Measurements from ENCODE around the gene LRRC28. TPM values are rescaled to one million over a fixed set of nuclear protein-coding genes. Genes with fewer than 3 reads are reported as not detected.
A peak's percentile ranks its signal among the peaks of the same experiment; 100 is the strongest.

LRRC28 gene
- total and polyA plus RNA-seq, 9 of the 15 experiments (the other 6 are each of a cell fraction or from before 2014, with no cell fraction given) = 5.5 to 17.4 (median 7.9) TPM

DNA sequence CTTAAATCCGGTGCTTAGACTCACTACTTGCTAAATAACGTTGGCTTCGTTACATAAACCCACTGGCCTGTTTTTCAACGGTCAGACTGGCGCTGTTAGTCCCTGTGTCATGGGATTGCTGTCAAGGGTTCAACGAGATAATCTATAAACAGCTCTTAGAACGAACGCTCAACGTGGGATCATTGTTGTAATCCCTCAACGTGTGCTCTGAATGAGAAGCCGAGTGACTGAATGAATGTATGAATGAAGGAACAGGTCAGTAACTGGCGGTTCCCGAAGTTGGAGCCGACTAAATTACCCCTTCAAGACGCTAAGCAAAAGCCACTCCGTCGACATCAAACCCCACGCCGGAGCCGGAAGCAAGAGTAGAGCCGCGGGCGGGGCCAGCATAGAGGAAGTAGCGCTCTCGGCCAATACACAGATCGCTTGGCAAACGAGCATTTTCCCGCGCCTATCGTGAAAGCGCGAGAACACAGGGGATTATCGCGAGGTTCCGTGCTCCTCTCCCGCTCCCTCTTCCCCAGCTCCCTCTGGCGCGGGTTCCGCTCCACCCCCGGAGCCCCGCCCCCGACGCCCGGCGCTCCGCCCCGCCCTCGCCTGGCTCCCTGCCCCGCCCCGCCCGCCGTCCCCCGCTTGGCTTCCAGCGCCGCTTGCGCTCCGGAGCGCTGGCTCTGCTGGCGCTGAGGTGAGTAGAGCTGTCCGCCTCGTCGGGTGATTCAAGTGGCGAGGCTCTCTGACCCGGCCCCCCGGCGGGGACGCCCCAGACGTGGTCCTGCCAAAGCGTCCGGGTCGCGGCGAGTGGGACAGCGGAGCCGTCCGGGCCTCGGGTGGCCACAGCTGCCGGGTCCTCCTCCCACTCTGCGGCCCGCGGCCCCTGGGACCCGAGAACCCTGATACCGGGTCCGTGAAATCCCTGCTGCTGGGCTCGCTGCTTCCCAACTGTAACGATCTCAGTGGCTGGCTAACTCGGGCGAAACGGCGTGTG is at the start of gene LRRC28 (continued):
- TF ChIP-seq ASH1L (IDR thresholded peaks at IDR 0.05; ENCODE audit: borderline replicate concordance, low read depth, partially characterized antibody) (peak; percentile 75), XRCC5 (IDR thresholded peaks at IDR 0.05; ENCODE audit: low read depth, low read length) (no peak), ZNF589 (CRISPR knock-in tag; IDR thresholded peaks at IDR 0.05; ENCODE audit: low read depth) (no peak), PCBP2 (IDR thresholded peaks at IDR 0.05; ENCODE audit: low read depth, low read length, poor library complexity, severe bottlenecking) (no peak), TCF7 (IDR thresholded peaks at IDR 0.05; ENCODE audit: borderline replicate concordance) (no peak), NR2C1 (IDR thresholded peaks at IDR 0.05) (no peak), NR2C1 (tag; IDR thresholded peaks at IDR 0.05) (0 out of 2 replicates have a peak, but pooled peaks have one; percentile 30), ZNF324 (CRISPR knock-in tag; IDR thresholded peaks at IDR 0.05) (no peak), CEBPG (CRISPR knock-in tag; IDR thresholded peaks at IDR 0.05) (no peak), CEBPG (tag; conservative IDR thresholded peaks at IDR 0.05 in 1 of 2, IDR thresholded peaks at IDR 0.05 in 1 of 2) (no peak), ZKSCAN8 (CRISPR knock-in tag; IDR thresholded peaks at IDR 0.05) (no peak), ZNF408 (CRISPR knock-in tag; IDR thresholded peaks at IDR 0.05; ENCODE audit: low read depth) (no peak), MEF2A (IDR thresholded peaks at IDR 0.05; ENCODE audit: control insufficient read depth, low read depth, low read length) (no peak), POLR2H (tag; IDR thresholded peaks at IDR 0.05; ENCODE audit: low read depth) (peak; percentile 93), KAT7 (CRISPR knock-in tag; IDR thresholded peaks at IDR 0.05; ENCODE audit: borderline replicate concordance) (no peak), MCM5 (IDR thresholded peaks at IDR 0.05; ENCODE audit: low read depth) (no peak), IFI16 (CRISPR knock-in tag; IDR thresholded peaks at IDR 0.05) (no peak), ZFX (CRISPR knock-in tag; IDR thresholded peaks at IDR 0.05) (peak; percentile 71)
- TF ChIP-seq, protein P1, sequence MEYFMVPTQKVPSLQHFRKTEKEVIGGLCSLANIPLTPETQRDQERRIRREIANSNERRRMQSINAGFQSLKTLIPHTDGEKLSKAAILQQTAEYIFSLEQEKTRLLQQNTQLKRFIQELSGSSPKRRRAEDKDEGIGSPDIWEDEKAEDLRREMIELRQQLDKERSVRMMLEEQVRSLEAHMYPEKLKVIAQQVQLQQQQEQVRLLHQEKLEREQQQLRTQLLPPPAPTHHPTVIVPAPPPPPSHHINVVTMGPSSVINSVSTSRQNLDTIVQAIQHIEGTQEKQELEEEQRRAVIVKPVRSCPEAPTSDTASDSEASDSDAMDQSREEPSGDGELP (CRISPR knock-in tag; IDR thresholded peaks at IDR 0.05; ENCODE audit: borderline replicate concordance) = peak; percentile 48; the same call in 1 of the 2 replicates
- TF ChIP-seq, protein P2, sequence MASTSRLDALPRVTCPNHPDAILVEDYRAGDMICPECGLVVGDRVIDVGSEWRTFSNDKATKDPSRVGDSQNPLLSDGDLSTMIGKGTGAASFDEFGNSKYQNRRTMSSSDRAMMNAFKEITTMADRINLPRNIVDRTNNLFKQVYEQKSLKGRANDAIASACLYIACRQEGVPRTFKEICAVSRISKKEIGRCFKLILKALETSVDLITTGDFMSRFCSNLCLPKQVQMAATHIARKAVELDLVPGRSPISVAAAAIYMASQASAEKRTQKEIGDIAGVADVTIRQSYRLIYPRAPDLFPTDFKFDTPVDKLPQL (IDR thresholded peaks at IDR 0.05; ENCODE audit: extremely low read depth, insufficient read length) = no peak
- TF ChIP-seq, protein P3, sequence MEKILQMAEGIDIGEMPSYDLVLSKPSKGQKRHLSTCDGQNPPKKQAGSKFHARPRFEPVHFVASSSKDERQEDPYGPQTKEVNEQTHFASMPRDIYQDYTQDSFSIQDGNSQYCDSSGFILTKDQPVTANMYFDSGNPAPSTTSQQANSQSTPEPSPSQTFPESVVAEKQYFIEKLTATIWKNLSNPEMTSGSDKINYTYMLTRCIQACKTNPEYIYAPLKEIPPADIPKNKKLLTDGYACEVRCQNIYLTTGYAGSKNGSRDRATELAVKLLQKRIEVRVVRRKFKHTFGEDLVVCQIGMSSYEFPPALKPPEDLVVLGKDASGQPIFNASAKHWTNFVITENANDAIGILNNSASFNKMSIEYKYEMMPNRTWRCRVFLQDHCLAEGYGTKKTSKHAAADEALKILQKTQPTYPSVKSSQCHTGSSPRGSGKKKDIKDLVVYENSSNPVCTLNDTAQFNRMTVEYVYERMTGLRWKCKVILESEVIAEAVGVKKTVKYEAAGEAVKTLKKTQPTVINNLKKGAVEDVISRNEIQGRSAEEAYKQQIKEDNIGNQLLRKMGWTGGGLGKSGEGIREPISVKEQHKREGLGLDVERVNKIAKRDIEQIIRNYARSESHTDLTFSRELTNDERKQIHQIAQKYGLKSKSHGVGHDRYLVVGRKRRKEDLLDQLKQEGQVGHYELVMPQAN (IDR thresholded peaks at IDR 0.05; ENCODE audit: borderline replicate concordance) = no peak

Measured in K562 (cell line).